Left hindlimb (tissue), 1 donor: ENCODE results near the gene PLEKHG5.
"Not testable (repeated sequence)": the region's sequence is repeated elsewhere in the genome, so short reads cannot be mapped to it uniquely, and the experiment has no call there.

Experiments
- DNase-seq: peaks from one replicate; pipeline ENCODE4 v3.0.0-alpha.2; 2018

The PLEKHG5 gene

GRCh38 chr1:6461538-6462411, 29.7 kb downstream of the PLEKHG5 start:
- DNase-seq = no peak

GRCh38 chr1:6461051-6461530, 30.4 kb downstream of the PLEKHG5 start:
- no peak for DNase-seq

GRCh38 chr1:6460301-6461050, 31.0 kb downstream of the PLEKHG5 start:
- DNase-seq = no peak

- DNase-seq = no peak
These were observed 31.6 kb downstream of the PLEKHG5 start for GRCh38 chr1:6459850-6460265.

GRCh38 chr1:6456800-6457466, 34.5 kb downstream of the PLEKHG5 start:
- no peak for DNase-seq

GRCh38 chr1:6455752-6456520, 35.5 kb downstream of the PLEKHG5 start:
- DNase-seq = not testable (repeated sequence)

- DNase-seq = no peak
These were observed 36.4 kb downstream of the PLEKHG5 start for GRCh38 chr1:6454856-6455751.

GRCh38 chr1:6453895-6454855, 37.3 kb downstream of the PLEKHG5 start:
- not testable (repeated sequence) for DNase-seq

GRCh38 chr1:6450943-6451373, 40.5 kb downstream of the PLEKHG5 start:
- no peak for DNase-seq

- not testable (repeated sequence) for DNase-seq
These were observed 41.0 kb downstream of the PLEKHG5 start for GRCh38 chr1:6450486-6450885.

- no peak for DNase-seq
These were observed 41.4 kb downstream of the PLEKHG5 start for GRCh38 chr1:6450005-6450450.

GRCh38 chr1:6448749-6449631, 42.5 kb downstream of the PLEKHG5 start:
- no peak for DNase-seq

GRCh38 chr1:6447818-6448748, 43.4 kb downstream of the PLEKHG5 start:
- DNase-seq = no peak

GRCh38 chr1:6447016-6447817, 44.2 kb downstream of the PLEKHG5 start:
- DNase-seq = no peak

- no peak for DNase-seq
These were observed 44.8 kb downstream of the PLEKHG5 start for GRCh38 chr1:6446665-6447015.

- not testable (repeated sequence) for DNase-seq
These were observed 45.5 kb downstream of the PLEKHG5 start for GRCh38 chr1:6445929-6446328.
